ENCODE results near the gene UBE2S. TPM values are rescaled to one million over a fixed set of nuclear protein-coding genes. Genes with fewer than 3 reads are reported as not detected.
"Not testable (repeated sequence)": the region's sequence is repeated elsewhere in the genome, so short reads cannot be mapped to it uniquely, and the experiment has no call there.

The UBE2S gene
- total and polyA plus RNA-seq, 4 donors, result 11.3 to 25.6 (median 20.0) TPM

DNA sequence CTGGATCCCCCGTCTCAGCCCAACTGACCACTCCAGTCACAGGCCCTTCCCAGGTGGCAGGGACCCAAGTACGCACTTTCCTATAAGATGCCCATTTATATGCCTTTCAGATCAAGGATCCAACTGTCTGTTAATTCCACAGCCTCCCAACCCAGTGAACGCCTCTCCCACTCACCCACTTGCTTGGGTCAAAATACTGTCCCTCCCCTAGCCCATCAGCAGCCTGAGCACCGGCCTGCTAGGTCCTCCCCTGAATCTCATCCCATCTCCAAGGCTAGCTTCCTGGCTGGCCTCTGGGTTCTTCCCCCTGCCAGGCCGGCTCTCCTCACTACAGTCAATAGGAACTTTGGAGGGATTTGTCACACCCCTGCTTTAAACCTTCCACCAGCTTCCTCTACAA lies 1.9 kb downstream of the UBE2S start:
- Histone ChIP-seq H3K27me3 (ENCODE audit: control insufficient read depth in 3 of 3, insufficient read depth in 3 of 3, low read length in 2 of 3) (no peaks in the 10 kb centered on the region), H3K9ac (ENCODE audit: insufficient read depth in 1 of 2, low read length in 2 of 2) (no peak overlapping the region), H3K27ac (ENCODE audit: low read depth in 1 of 2, low read length in 1 of 2) (no peak overlapping the region), H3K36me3 (ENCODE audit: control insufficient read depth in 4 of 4, insufficient read depth in 4 of 4, low read length in 4 of 4) (peaks cover 4 to 39% (median 28%) of the 10 kb centered on the region in 4 donors), H3K4me3 (no peak overlapping the region), H3K4me1 (ENCODE audit: control insufficient read depth in 5 of 5, insufficient read depth in 5 of 5, low read length in 5 of 5) (peaks cover 0 to 21% (median 9%) of the 10 kb centered on the region in 5 donors), H3K9me3 (ENCODE audit: control insufficient read depth in 4 of 4, insufficient read depth in 3 of 4, low read length in 3 of 4) (peaks cover 0 to 3% (median under 1%) of the 10 kb centered on the region in 4 donors)
- TF ChIP-seq, protein P1, sequence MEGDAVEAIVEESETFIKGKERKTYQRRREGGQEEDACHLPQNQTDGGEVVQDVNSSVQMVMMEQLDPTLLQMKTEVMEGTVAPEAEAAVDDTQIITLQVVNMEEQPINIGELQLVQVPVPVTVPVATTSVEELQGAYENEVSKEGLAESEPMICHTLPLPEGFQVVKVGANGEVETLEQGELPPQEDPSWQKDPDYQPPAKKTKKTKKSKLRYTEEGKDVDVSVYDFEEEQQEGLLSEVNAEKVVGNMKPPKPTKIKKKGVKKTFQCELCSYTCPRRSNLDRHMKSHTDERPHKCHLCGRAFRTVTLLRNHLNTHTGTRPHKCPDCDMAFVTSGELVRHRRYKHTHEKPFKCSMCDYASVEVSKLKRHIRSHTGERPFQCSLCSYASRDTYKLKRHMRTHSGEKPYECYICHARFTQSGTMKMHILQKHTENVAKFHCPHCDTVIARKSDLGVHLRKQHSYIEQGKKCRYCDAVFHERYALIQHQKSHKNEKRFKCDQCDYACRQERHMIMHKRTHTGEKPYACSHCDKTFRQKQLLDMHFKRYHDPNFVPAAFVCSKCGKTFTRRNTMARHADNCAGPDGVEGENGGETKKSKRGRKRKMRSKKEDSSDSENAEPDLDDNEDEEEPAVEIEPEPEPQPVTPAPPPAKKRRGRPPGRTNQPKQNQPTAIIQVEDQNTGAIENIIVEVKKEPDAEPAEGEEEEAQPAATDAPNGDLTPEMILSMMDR (IDR thresholded peaks at IDR 0.05; ENCODE audit: control extremely low read depth, extremely low read depth), result no peak
- WGBS, 2 donors, result 90 to 91% methylated on average over 5 of the region's 5 CpGs
- ATAC-seq (ENCODE audit: insufficient read depth, low FRiP score), result no peak
- no peak for DNase-seq

DNA sequence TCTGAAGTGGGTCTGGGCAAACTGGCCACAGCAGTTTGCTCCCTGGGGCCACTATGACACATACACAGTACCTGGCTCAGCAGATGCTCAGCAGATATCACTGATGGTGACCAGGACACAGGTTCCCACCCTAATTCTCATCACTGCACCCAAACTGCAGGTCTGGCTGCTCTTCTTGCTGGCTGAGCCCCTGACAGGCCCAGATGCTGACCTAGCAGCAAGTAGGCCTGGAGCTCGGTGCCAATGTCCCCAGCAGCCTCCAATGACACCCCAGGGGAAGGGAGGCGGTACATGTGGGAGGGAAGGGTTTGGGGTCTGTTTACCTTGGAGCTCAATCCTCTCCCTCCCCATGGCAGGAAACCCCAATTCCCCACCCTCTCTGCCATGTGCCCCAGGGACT lies 5.1 kb downstream of the UBE2S start:
- TF ChIP-seq, protein P1 (IDR thresholded peaks at IDR 0.05; ENCODE audit: control extremely low read depth, extremely low read depth), result no peak
- DNase-seq, result no peak
- no peak overlapping the region for H3K4me3 ChIP-seq
- no peak overlapping the region for H3K9ac ChIP-seq (ENCODE audit: insufficient read depth in 1 of 2, low read length in 2 of 2)
- H3K36me3 ChIP-seq (ENCODE audit: control insufficient read depth in 4 of 4, insufficient read depth in 4 of 4, low read length in 4 of 4), result peaks cover 4 to 39% (median 30%) of the 10 kb centered on the region in 4 donors
- ATAC-seq (ENCODE audit: insufficient read depth, low FRiP score), result no peak
- H3K27ac ChIP-seq (ENCODE audit: low read depth in 1 of 2, low read length in 1 of 2), result no peak overlapping the region
- peaks cover 0 to 2% (median 0%) of the 10 kb centered on the region in 4 donors for H3K9me3 ChIP-seq (ENCODE audit: control insufficient read depth in 4 of 4, insufficient read depth in 3 of 4, low read length in 3 of 4)
- 87 to 92% methylated on average over 2 of the region's 2 CpGs for WGBS, 2 donors
- peaks cover 0 to 17% (median 9%) of the 10 kb centered on the region in 5 donors for H3K4me1 ChIP-seq (ENCODE audit: control insufficient read depth in 5 of 5, insufficient read depth in 5 of 5, low read length in 5 of 5)
- H3K27me3 ChIP-seq (ENCODE audit: control insufficient read depth in 3 of 3, insufficient read depth in 3 of 3, low read length in 2 of 3), result no peaks in the 10 kb centered on the region

DNA sequence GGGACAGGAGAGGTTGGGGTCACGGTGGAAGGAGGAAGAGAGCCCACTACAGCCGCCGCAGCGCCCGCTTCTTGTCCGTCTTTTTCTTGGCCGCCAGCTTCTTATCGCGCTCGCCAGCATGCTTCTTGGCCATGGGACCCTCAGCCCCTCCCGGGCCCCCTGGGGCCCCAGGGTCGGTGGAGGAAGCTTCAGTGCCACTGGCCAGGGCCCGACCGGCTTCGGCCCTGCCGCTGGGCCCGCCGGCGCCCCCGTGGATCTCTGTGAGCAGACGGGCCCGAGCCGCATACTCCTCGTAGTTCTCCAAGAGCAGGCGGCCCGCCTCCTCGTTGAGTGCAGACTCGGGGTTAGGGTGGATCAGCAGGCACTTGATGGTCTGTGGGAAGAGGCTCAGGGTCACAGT lies 6.2 kb downstream of the UBE2S start:
- H3K27me3 ChIP-seq (ENCODE audit: control insufficient read depth in 3 of 3, insufficient read depth in 3 of 3, low read length in 2 of 3); H3K27ac ChIP-seq (ENCODE audit: low read depth in 1 of 2, low read length in 1 of 2); H3K4me3 ChIP-seq; H3K9me3 ChIP-seq (ENCODE audit: control insufficient read depth in 4 of 4, insufficient read depth in 3 of 4, low read length in 3 of 4); ATAC-seq (ENCODE audit: insufficient read depth, low FRiP score); DNase-seq; H3K9ac ChIP-seq (ENCODE audit: insufficient read depth in 1 of 2, low read length in 2 of 2): not testable (repeated sequence)
- Histone ChIP-seq H3K4me1 (ENCODE audit: control insufficient read depth in 5 of 5, insufficient read depth in 5 of 5, low read length in 5 of 5) (peaks cover 0 to 12% (median 6%) of the 10 kb centered on the region in 5 donors), H3K36me3 (ENCODE audit: control insufficient read depth in 4 of 4, insufficient read depth in 4 of 4, low read length in 4 of 4) (peaks cover 4 to 39% (median 28%) of the 10 kb centered on the region in 4 donors)
- WGBS, 2 donors, result 88 to 90% methylated on average over 18 to 21 of the region's 28 CpGs

DNA sequence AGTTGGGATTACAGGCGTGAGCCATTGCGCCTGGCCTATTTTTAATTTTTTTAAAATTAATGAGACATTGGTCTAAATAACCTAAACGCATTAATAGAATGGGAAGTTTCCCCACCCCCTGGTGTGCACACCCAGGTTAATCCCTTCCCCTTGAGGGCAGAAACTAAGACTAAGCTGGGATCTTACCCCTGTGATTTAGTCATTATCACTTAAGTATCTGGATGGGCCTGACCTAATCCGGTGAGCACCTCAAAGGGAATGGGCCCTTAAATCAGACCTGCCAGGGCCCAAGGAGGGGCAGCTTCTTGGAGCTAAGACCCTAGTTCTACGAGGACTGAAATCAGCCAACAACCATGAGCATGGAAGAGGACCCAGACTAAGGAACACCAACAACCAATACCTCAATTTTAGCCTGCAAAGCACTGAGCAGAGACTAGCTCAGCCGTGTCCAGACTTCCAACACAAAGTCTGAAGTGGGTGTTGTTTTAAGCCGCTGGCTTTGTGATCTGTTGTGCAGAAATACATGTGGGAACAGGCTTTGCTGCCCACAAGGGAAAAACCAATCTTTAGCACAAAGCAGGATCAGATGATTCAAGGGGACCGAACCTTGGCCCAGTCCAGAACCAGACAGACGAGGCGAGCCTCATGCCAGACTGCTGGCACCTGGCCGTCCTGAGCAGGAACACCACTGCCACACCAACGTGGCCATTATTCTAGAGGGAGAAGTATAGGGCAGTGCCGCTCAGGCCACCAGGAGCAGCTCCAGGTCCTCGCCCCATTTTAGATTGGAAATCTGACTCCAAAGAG lies 7.1 kb downstream of the UBE2S start:
- H3K4me3 ChIP-seq, result no peak overlapping the region
- peaks cover 0 to 3% (median 0%) of the 10 kb centered on the region in 5 donors for H3K4me1 ChIP-seq (ENCODE audit: control insufficient read depth in 5 of 5, insufficient read depth in 5 of 5, low read length in 5 of 5)
- DNase-seq (no peak), ATAC-seq (ENCODE audit: insufficient read depth, low FRiP score) (no peak)
- H3K27ac ChIP-seq (ENCODE audit: low read depth in 1 of 2, low read length in 1 of 2), result no peak overlapping the region
- H3K9ac ChIP-seq (ENCODE audit: insufficient read depth in 1 of 2, low read length in 2 of 2), result no peak overlapping the region
- no peaks in the 10 kb centered on the region for H3K27me3 ChIP-seq (ENCODE audit: control insufficient read depth in 3 of 3, insufficient read depth in 3 of 3, low read length in 2 of 3)
- H3K36me3 ChIP-seq (ENCODE audit: control insufficient read depth in 4 of 4, insufficient read depth in 4 of 4, low read length in 4 of 4), result peaks cover 4 to 32% (median 19%) of the 10 kb centered on the region in 4 donors
- WGBS, 2 donors, result 89 to 91% methylated on average over 14 of the region's 14 CpGs
- TF ChIP-seq, protein P1 (IDR thresholded peaks at IDR 0.05; ENCODE audit: control extremely low read depth, extremely low read depth), result no peak
- peaks cover 0 to 2% (median 0%) of the 10 kb centered on the region in 4 donors for H3K9me3 ChIP-seq (ENCODE audit: control insufficient read depth in 4 of 4, insufficient read depth in 3 of 4, low read length in 3 of 4)
